ENCODE results near the gene SAMD10.

Gene SAMD10

DNA sequence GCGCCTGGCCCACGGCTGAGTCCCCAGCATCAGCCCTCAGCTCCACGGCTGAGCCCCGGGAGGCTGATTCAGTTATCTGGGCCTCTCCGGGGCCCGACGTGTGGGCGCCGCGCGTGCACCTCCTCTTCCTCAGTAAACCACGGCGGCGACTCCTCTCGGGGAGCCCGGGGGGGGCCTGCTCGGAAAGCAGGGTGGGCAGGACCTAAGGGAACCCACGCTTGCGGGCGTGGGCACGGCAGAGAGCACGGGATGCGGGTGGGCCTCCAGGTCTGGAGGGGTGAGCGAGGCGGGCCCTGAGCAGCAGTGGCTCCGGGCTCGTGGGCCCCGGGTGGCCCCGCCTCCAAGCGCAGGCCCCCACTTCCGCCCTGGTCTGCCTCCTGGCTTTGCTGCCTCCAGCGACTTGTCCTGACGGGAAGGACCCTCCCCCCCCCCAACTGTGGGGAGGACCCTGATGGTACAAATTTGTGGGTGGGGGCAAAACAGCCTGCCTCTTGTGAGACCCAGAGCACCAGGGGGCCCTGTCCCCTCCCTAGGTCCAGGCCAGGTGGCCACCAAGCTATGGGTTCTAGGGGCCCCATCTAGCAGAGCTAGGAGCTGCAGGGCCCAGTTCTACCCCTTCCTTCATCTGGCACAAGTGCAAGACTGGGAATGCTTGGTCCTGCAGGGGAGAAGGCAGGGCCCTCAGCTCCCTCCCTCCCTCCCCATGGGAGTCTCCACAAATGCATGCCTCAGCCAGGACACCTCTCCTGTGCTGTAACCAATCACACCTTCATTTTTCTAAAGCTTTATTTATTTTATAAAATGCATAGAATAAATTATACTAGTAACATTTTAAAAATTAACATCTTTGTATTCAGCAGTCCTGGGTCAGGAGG is 40.1 kb downstream of the SAMD10 start:
- no peak overlapping the region for H3K4me3 ChIP-seq (ENCODE audit: low read depth, low read length)
- DNase-seq (ENCODE audit: low read depth, low spot score), result no peak
- TF ChIP-seq, protein P1, sequence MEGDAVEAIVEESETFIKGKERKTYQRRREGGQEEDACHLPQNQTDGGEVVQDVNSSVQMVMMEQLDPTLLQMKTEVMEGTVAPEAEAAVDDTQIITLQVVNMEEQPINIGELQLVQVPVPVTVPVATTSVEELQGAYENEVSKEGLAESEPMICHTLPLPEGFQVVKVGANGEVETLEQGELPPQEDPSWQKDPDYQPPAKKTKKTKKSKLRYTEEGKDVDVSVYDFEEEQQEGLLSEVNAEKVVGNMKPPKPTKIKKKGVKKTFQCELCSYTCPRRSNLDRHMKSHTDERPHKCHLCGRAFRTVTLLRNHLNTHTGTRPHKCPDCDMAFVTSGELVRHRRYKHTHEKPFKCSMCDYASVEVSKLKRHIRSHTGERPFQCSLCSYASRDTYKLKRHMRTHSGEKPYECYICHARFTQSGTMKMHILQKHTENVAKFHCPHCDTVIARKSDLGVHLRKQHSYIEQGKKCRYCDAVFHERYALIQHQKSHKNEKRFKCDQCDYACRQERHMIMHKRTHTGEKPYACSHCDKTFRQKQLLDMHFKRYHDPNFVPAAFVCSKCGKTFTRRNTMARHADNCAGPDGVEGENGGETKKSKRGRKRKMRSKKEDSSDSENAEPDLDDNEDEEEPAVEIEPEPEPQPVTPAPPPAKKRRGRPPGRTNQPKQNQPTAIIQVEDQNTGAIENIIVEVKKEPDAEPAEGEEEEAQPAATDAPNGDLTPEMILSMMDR (IDR thresholded peaks at IDR 0.05; ENCODE audit: insufficient read depth, low read length, missing control alignments), result no peak
- ChIA-PET POLR2A (no interaction called here), CTCF (no interaction called here)

DNA sequence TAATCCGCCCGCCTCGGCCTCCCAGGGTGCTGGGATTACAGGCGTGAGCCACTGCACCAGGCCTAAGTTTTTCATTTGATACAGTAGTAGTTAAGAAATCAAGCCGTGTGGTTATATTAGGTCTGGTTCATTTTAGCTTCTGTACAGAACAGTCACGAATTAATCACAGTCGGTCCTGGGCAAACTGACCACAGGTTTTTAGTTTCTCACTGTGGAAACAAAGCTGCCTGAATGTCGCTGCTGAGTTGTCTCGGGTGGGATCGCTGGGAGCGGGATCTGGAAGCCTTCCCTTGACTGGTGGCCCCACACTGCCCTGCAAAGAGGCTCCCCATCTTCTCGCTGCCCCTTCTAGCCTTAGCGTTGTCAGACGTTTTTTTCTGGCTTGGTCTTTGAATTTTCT is 41.8 kb downstream of the SAMD10 start:
- POLR2A ChIA-PET, result no interaction called here
- TF ChIP-seq, protein P1 (IDR thresholded peaks at IDR 0.05; ENCODE audit: insufficient read depth, low read length, missing control alignments), result no peak
- CTCF ChIA-PET, result no interaction called here
- DNase-seq (ENCODE audit: low read depth, low spot score), result no peak
- no peak overlapping the region for H3K4me3 ChIP-seq (ENCODE audit: low read depth, low read length)

DNA sequence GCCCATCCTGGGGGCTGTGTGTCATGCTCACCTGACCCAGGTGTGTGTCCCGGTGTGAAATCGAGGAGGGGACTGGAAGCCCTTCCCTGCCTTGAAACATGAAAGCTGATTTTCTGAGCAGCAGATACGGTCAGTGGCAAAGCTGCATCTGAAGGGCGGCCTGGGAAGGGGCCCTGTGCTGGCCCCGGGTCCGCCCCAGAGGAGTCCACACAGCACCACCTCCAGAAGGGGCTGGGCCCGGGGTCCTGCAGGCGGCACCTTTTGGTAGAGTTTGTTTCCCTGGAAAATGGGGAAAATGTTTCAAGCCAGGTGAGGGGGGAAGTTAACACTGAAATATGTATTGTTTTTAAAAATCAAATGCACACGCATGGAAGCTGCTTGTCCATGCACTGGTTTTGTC is 44.0 kb downstream of the SAMD10 start:
- TF ChIP-seq, protein P1 (IDR thresholded peaks at IDR 0.05; ENCODE audit: insufficient read depth, low read length, missing control alignments), result no peak

DNA sequence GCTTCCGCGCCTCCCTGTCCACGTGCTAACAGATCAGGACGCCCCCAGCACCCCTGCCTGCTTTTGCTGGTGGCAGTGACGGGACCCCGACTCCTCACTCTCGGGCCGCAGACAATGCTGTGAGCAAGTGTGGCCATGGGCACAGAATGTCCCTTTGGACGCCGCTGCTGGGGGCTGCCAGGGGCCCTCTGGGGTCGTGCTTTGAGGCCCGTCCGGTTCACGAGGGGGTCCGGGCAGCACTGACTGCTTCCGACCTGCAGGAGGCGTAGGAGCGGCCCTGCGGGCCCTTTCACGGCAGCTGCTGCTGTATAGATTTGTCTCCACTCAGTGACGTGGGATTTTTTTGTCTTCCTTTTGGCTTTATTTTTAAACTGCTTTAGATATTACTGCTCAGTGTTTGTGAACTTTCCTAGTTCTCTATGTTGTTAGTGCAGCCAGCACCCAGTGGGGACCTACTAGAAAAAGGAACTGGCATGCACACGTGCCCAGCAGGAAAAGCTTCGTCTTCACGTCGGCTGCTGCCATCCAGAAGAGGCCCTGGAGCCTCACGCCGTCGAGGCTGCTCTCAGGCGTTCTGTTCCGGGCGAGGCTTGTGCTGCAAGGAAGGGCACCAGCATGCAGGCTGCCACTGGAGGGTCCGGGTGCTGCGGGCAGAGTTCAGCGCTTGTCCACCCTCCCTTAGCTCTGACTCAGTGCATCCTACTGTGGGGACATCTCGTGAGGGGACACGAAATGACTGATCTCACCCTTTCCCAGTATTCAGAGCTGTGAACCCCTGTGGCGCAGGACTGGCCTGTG is 45.0 kb downstream of the SAMD10 start:
- POLR2A ChIA-PET, result no interaction called here
- CTCF ChIA-PET, result interaction anchor here (1.4 to 1.7 kb wide), 4 partner anchors 11 to 39 kb away, joined by 3 to 5 read pairs (median 3); no protein-coding TSS in a partner anchor
- TF ChIP-seq, protein P1 (IDR thresholded peaks at IDR 0.05; ENCODE audit: insufficient read depth, low read length, missing control alignments), result peak; percentile 32
- H3K4me3 ChIP-seq (ENCODE audit: low read depth, low read length), result no peak overlapping the region
- no peak for DNase-seq (ENCODE audit: low read depth, low spot score)

More for the DNA sequence above, 44.0 kb downstream of the SAMD10 start:
- POLR2A ChIA-PET, result no interaction called here
- CTCF ChIA-PET, result interaction anchor here (1.2 kb wide), 1 partner anchor 24 kb away, joined by 3 read pairs; no protein-coding TSS in a partner anchor
- no peak for DNase-seq (ENCODE audit: low read depth, low spot score)
- H3K4me3 ChIP-seq (ENCODE audit: low read depth, low read length), result no peak overlapping the region

DNA sequence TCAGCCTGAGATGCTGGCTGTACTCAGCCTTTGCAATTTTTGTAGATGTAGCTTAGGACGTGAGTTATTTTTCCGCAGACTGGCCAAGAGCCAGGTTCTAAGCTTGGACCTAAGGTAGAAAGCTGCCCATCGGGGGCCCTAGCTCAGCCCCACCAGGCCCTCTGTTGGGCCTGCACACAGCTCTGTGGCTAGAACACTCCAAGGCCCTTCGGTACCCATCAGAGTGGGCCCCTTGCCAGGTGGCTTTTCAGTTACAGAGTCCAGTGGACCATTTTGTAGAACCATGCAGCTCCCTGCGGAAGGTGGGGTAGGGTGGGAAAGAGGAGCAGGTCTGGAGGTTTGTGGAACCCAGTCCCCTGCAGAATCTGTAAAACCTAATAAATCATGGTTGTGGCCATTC is 45.8 kb downstream of the SAMD10 start:
- TF ChIP-seq, protein P1 (IDR thresholded peaks at IDR 0.05; ENCODE audit: insufficient read depth, low read length, missing control alignments), result no peak
- ChIA-PET POLR2A (no interaction called here), CTCF (interaction anchor here (1.4 to 1.7 kb wide), 4 partner anchors 10 to 38 kb away, joined by 3 to 5 read pairs (median 3); no protein-coding TSS in a partner anchor)
- no peak for DNase-seq (ENCODE audit: low read depth, low spot score)
- no peak overlapping the region for H3K4me3 ChIP-seq (ENCODE audit: low read depth, low read length)
